ENCODE results near the gene COL26A1.
A peak's percentile ranks its signal among the peaks of the same experiment; 100 is the strongest.

The COL26A1 gene

GRCh38 chr7:101373812-101374614 lies 11.3 kb downstream of the COL26A1 start:
- DNase-seq (ENCODE audit: low spot score): no peak

GRCh38 chr7:101374990-101375389 lies 12.3 kb downstream of the COL26A1 start:
- DNase-seq (ENCODE audit: low spot score): no peak

GRCh38 chr7:101376601-101377000 lies 13.9 kb downstream of the COL26A1 start:
- no peak for DNase-seq (ENCODE audit: low spot score)

GRCh38 chr7:101377189-101377736 lies 14.6 kb downstream of the COL26A1 start:
- no peak for DNase-seq (ENCODE audit: low spot score)

GRCh38 chr7:101378751-101379174 lies 16.1 kb downstream of the COL26A1 start:
- DNase-seq (ENCODE audit: low spot score): no peak

GRCh38 chr7:101379302-101379701 lies 16.6 kb downstream of the COL26A1 start:
- DNase-seq (ENCODE audit: low spot score): no peak

- DNase-seq (ENCODE audit: low spot score): no peak
Measured at GRCh38 chr7:101381549-101382111, 19.0 kb downstream of the COL26A1 start.

GRCh38 chr7:101382937-101383336 lies 20.3 kb downstream of the COL26A1 start:
- no peak for DNase-seq (ENCODE audit: low spot score)

- DNase-seq (ENCODE audit: low spot score): no peak
Measured at GRCh38 chr7:101386177-101386557, 23.5 kb downstream of the COL26A1 start.

GRCh38 chr7:101386558-101387231 lies 24.0 kb downstream of the COL26A1 start:
- peak; percentile 83 for DNase-seq (ENCODE audit: low spot score)

GRCh38 chr7:101390901-101391301 lies 28.2 kb downstream of the COL26A1 start:
- DNase-seq (ENCODE audit: low spot score): no peak

- DNase-seq (ENCODE audit: low spot score): no peak
Measured at GRCh38 chr7:101391991-101392390, 29.3 kb downstream of the COL26A1 start.

GRCh38 chr7:101393865-101394264 lies 31.2 kb downstream of the COL26A1 start:
- DNase-seq (ENCODE audit: low spot score): no peak

GRCh38 chr7:101395376-101395775 lies 32.7 kb downstream of the COL26A1 start:
- DNase-seq (ENCODE audit: low spot score): no peak

- DNase-seq (ENCODE audit: low spot score): no peak
Measured at GRCh38 chr7:101397243-101397642, 34.6 kb downstream of the COL26A1 start.

- no peak for DNase-seq (ENCODE audit: low spot score)
Measured at GRCh38 chr7:101397770-101398324, 35.2 kb downstream of the COL26A1 start.

GRCh38 chr7:101398396-101399289 lies 36.0 kb downstream of the COL26A1 start:
- no peak for DNase-seq (ENCODE audit: low spot score)

GRCh38 chr7:101399759-101400158 lies 37.1 kb downstream of the COL26A1 start:
- no peak for DNase-seq (ENCODE audit: low spot score)

- no peak for DNase-seq (ENCODE audit: low spot score)
Measured at GRCh38 chr7:101400751-101401150, 38.1 kb downstream of the COL26A1 start.

GRCh38 chr7:101401390-101402080 lies 38.9 kb downstream of the COL26A1 start:
- DNase-seq (ENCODE audit: low spot score): no peak
